Astrocyte (in vitro differentiated cells and primary cell): ENCODE data around the gene LRRTM4. TPM values are rescaled to one million over a fixed set of nuclear protein-coding genes. Genes with fewer than 3 reads are reported as not detected.

Experiments used
- DNase-seq: peaks from one replicate; pipeline ENCODE4 v3.0.0-alpha.2; 2010; ENCODE audit warnings: low read depth
- FAIRE-seq: peaks from 2 replicates; lab custom pipeline; 2011; peaks lifted over from hg19 to GRCh38; lab: Jason Lieb, UNC
- H2AFZ ChIP-seq: 2 replicates; pipeline ENCODE4 v1.6.0; 2012; ENCODE audit warnings: low read depth, low read length, inconsistent platforms
- H3K27ac ChIP-seq: 2 replicates; pipeline ENCODE4 v1.5.1; 2011; ENCODE audit warnings: low read depth, low read length, inconsistent platforms
- H3K27me3 ChIP-seq: 2 replicates; pipeline ENCODE4 v1.6.0; 2011; ENCODE audit warnings: low read length, inconsistent platforms; ENCODE audit not compliant: insufficient read depth
- H3K36me3 ChIP-seq: 2 replicates; pipeline ENCODE4 v1.5.1; 2011; ENCODE audit warnings: low read length, inconsistent platforms; ENCODE audit not compliant: insufficient read depth
- H3K4me1 ChIP-seq: 2 replicates; pipeline ENCODE4 v1.5.1; 2011; ENCODE audit warnings: low read length, inconsistent platforms; ENCODE audit not compliant: insufficient read depth
- H3K4me2 ChIP-seq: 2 replicates; pipeline ENCODE4 v1.6.0; 2012; ENCODE audit warnings: low read length, inconsistent platforms
- H3K4me3 ChIP-seq: 2 replicates; pipeline ENCODE4 v1.5.1; 2011; ENCODE audit warnings: low read depth, mild to moderate bottlenecking, low read length, inconsistent platforms; ENCODE audit not compliant: insufficient read depth
- H3K79me2 ChIP-seq: 2 replicates; pipeline ENCODE4 v1.6.0; 2012; ENCODE audit warnings: mild to moderate bottlenecking, low read length, inconsistent platforms; ENCODE audit not compliant: insufficient read depth
- H3K9ac ChIP-seq: 2 replicates; pipeline ENCODE4 v1.6.0; 2012; ENCODE audit warnings: mild to moderate bottlenecking, low read length, inconsistent platforms
- H3K9me3 ChIP-seq: 2 replicates; pipeline ENCODE4 v1.5.1; 2012; ENCODE audit warnings: low read depth, mild to moderate bottlenecking, low read length, inconsistent platforms; ENCODE audit not compliant: insufficient read depth
- H4K20me1 ChIP-seq: 2 replicates; pipeline ENCODE4 v1.6.0; 2012; ENCODE audit warnings: low read length, inconsistent platforms; ENCODE audit not compliant: insufficient read depth
- H3K27ac Mint-ChIP-seq: one replicate; pipeline ENCODE4 v1.8.0; 2021; ENCODE audit warnings: mild to moderate bottlenecking, mixed read lengths; ENCODE audit not compliant: unreplicated experiment
- H3K27me3 Mint-ChIP-seq: one replicate; pipeline ENCODE4 v1.8.0; 2021; ENCODE audit warnings: low read depth, mixed read lengths; ENCODE audit not compliant: unreplicated experiment
- H3K36me3 Mint-ChIP-seq: one replicate; pipeline ENCODE4 v1.8.0; 2021; ENCODE audit warnings: low read depth, mixed read lengths; ENCODE audit not compliant: unreplicated experiment
- H3K4me1 Mint-ChIP-seq: one replicate; pipeline ENCODE4 v1.8.0; 2021; ENCODE audit warnings: low read depth, mixed read lengths; ENCODE audit not compliant: unreplicated experiment
- H3K4me3 Mint-ChIP-seq: one replicate; pipeline ENCODE4 v1.8.0; 2021; ENCODE audit warnings: mild to moderate bottlenecking, moderate library complexity, mixed read lengths; ENCODE audit not compliant: unreplicated experiment
- H3K9me3 Mint-ChIP-seq: one replicate; pipeline ENCODE4 v1.8.0; 2021; ENCODE audit warnings: mild to moderate bottlenecking, mixed read lengths; ENCODE audit not compliant: unreplicated experiment
- CTCF ChIP-seq: IDR thresholded peaks from 2 replicates; pipeline ENCODE4 v1.5.1; 2011; ENCODE audit warnings: low read depth, mild to moderate bottlenecking, inconsistent platforms, low read length, moderate library complexity; ENCODE audit not compliant: insufficient read depth
- EZH2 ChIP-seq: IDR thresholded peaks from 2 replicates; pipeline ENCODE4 v1.6.1; 2012; ENCODE audit warnings: mild to moderate bottlenecking, low read length, inconsistent platforms; ENCODE audit not compliant: insufficient read depth
- total RNA-seq: library from RNA; stranded (reverse); gene quantifications from 2 replicates; pipeline ENCODE4 v1.2.1, GENCODE V29; 2021

LRRTM4 gene
- total RNA-seq, 1 donor from 2014 or later, result 0.59 TPM

GRCh38 chr2:77404189-77404588, 118.0 kb downstream of the LRRTM4 start:
- no peak overlapping the region for H3K9ac ChIP-seq
- TF ChIP-seq CTCF (no peak), EZH2 (no peak)
- no peaks in the 10 kb centered on the region for H3K36me3 Mint-ChIP-seq

GRCh38 chr2:77398970-77399600, 123.1 kb downstream of the LRRTM4 start:
- no peak for FAIRE-seq
- no peak for TF ChIP-seq EZH2
- TF ChIP-seq CTCF, result no peak
- no peak overlapping the region for H3K27ac Mint-ChIP-seq

More at GRCh38 chr2:77404189-77404588, 118.0 kb downstream of the LRRTM4 start:
- Histone ChIP-seq H3K4me3 (no peak overlapping the region), H3K79me2 (no peaks in the 10 kb centered on the region), H3K4me1 (no peaks in the 10 kb centered on the region), H4K20me1 (no peaks in the 10 kb centered on the region), H3K27me3 (no peaks in the 10 kb centered on the region), H3K27ac (no peak overlapping the region), H2AFZ (no peak overlapping the region), H3K9me3 (no peaks in the 10 kb centered on the region), H3K4me2 (no peak overlapping the region), H3K36me3 (no peaks in the 10 kb centered on the region)
- no peak overlapping the region for H3K4me3 Mint-ChIP-seq
- H3K27me3 Mint-ChIP-seq, result no peaks in the 10 kb centered on the region
- no peaks in the 10 kb centered on the region for H3K9me3 Mint-ChIP-seq
- H3K4me1 Mint-ChIP-seq, result no peaks in the 10 kb centered on the region
- FAIRE-seq (no peak), DNase-seq (no peak)
- H3K27ac Mint-ChIP-seq, result no peak overlapping the region

GRCh38 chr2:77397763-77398162, 124.4 kb downstream of the LRRTM4 start:
- Histone ChIP-seq H3K4me3 (no peak overlapping the region), H3K4me1 (no peaks in the 10 kb centered on the region), H3K9me3 (no peaks in the 10 kb centered on the region), H3K36me3 (no peaks in the 10 kb centered on the region), H3K27me3 (no peaks in the 10 kb centered on the region), H3K4me2 (no peak overlapping the region), H3K9ac (no peak overlapping the region), H4K20me1 (no peaks in the 10 kb centered on the region), H2AFZ (no peak overlapping the region), H3K27ac (no peak overlapping the region), H3K79me2 (no peaks in the 10 kb centered on the region)
- Mint-ChIP-seq H3K27me3 (no peaks in the 10 kb centered on the region), H3K27ac (no peak overlapping the region), H3K36me3 (no peaks in the 10 kb centered on the region), H3K4me3 (no peak overlapping the region), H3K9me3 (no peaks in the 10 kb centered on the region), H3K4me1 (no peaks in the 10 kb centered on the region)
- DNase-seq, result no peak
- FAIRE-seq, result no peak
- TF ChIP-seq EZH2 (no peak), CTCF (no peak)

More at GRCh38 chr2:77398970-77399600, 123.1 kb downstream of the LRRTM4 start:
- H3K4me1 Mint-ChIP-seq, result no peaks in the 10 kb centered on the region
- Histone ChIP-seq H3K27me3 (no peaks in the 10 kb centered on the region), H3K79me2 (no peaks in the 10 kb centered on the region), H4K20me1 (no peaks in the 10 kb centered on the region), H3K36me3 (no peaks in the 10 kb centered on the region), H3K9ac (no peak overlapping the region), H3K4me3 (no peak overlapping the region), H3K9me3 (no peaks in the 10 kb centered on the region), H3K27ac (no peak overlapping the region), H3K4me2 (no peak overlapping the region), H2AFZ (no peak overlapping the region), H3K4me1 (no peaks in the 10 kb centered on the region)
- H3K9me3 Mint-ChIP-seq, result no peaks in the 10 kb centered on the region
- no peak for DNase-seq
- H3K36me3 Mint-ChIP-seq, result no peaks in the 10 kb centered on the region
- no peaks in the 10 kb centered on the region for H3K27me3 Mint-ChIP-seq
- H3K4me3 Mint-ChIP-seq, result no peak overlapping the region
